ENCODE results near the gene LRP5. TPM values are rescaled to one million over a fixed set of nuclear protein-coding genes. Genes with fewer than 3 reads are reported as not detected.

Gene LRP5
- total and polyA plus RNA-seq, 9 of the 15 experiments (the other 6 are each of a cell fraction or from before 2014, with no cell fraction given): 0.48 to 44.2 (median 13.5) TPM

GRCh38 chr11:68282141-68282860 is 30.1 kb upstream of the LRP5 start (continued):
- TF ChIP-seq, protein P1, sequence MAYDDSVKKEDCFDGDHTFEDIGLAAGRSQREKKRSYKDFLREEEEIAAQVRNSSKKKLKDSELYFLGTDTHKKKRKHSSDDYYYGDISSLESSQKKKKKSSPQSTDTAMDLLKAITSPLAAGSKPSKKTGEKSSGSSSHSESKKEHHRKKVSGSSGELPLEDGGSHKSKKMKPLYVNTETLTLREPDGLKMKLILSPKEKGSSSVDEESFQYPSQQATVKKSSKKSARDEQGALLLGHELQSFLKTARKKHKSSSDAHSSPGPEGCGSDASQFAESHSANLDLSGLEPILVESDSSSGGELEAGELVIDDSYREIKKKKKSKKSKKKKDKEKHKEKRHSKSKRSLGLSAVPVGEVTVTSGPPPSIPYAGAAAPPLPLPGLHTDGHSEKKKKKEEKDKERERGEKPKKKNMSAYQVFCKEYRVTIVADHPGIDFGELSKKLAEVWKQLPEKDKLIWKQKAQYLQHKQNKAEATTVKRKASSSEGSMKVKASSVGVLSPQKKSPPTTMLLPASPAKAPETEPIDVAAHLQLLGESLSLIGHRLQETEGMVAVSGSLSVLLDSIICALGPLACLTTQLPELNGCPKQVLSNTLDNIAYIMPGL (CRISPR knock-in tag; IDR thresholded peaks at IDR 0.05): no peak
- 0 out of 2 replicates have a peak, but pooled peaks have one; percentile 50 for TF ChIP-seq BACH1 (tag; IDR thresholded peaks at IDR 0.05)
- no peak for TF ChIP-seq ZBTB1 (CRISPR knock-in tag; IDR thresholded peaks at IDR 0.05; ENCODE audit: borderline replicate concordance, low read depth)
- TF ChIP-seq MCM2 (IDR thresholded peaks at IDR 0.05; ENCODE audit: low read depth): no peak
- no peak for TF ChIP-seq ZNF707 (CRISPR knock-in tag; conservative IDR thresholded peaks at IDR 0.05)
- no peak for TF ChIP-seq SRF (CRISPR knock-in tag; IDR thresholded peaks at IDR 0.05)
- no peak for TF ChIP-seq ATF2 (CRISPR knock-in tag; IDR thresholded peaks at IDR 0.05)
- no peak for TF ChIP-seq ZNF780A (CRISPR knock-in tag; IDR thresholded peaks at IDR 0.05)
- TF ChIP-seq ILF3 (IDR thresholded peaks at IDR 0.05; ENCODE audit: borderline replicate concordance): no peak
- TF ChIP-seq, protein P2, sequence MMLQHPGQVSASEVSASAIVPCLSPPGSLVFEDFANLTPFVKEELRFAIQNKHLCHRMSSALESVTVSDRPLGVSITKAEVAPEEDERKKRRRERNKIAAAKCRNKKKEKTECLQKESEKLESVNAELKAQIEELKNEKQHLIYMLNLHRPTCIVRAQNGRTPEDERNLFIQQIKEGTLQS (IDR thresholded peaks at IDR 0.05): peak; percentile 29; the same call in 1 of the 2 replicates
- TF ChIP-seq, protein P2 (CRISPR knock-in tag; conservative IDR thresholded peaks at IDR 0.05): no peak
- no peak for TF ChIP-seq ELF4 (CRISPR knock-in tag; IDR thresholded peaks at IDR 0.05)
- no peak for TF ChIP-seq ZNF740 (CRISPR knock-in tag; IDR thresholded peaks at IDR 0.05)
- no peak for TF ChIP-seq ZNF740 (tag; IDR thresholded peaks at IDR 0.05)
- TF ChIP-seq ZNF197 (CRISPR knock-in tag; IDR thresholded peaks at IDR 0.05; ENCODE audit: low read depth): no peak
- no peak for TF ChIP-seq HMGN3 (IDR thresholded peaks at IDR 0.05; ENCODE audit: borderline replicate concordance, extremely low read depth, insufficient read length, low read depth, low read length)
- TF ChIP-seq ILK (tag; IDR thresholded peaks at IDR 0.05; ENCODE audit: borderline replicate concordance, low read depth): no peak
- no peak; a peak in 1 of 3 replicates for TF ChIP-seq CBX3 (IDR thresholded peaks at IDR 0.05; ENCODE audit: borderline replicate concordance in 1 of 2, low read length in 2 of 2)
- TF ChIP-seq SOX6 (IDR thresholded peaks at IDR 0.05): peak; percentile 70
- TF ChIP-seq, protein P3, sequence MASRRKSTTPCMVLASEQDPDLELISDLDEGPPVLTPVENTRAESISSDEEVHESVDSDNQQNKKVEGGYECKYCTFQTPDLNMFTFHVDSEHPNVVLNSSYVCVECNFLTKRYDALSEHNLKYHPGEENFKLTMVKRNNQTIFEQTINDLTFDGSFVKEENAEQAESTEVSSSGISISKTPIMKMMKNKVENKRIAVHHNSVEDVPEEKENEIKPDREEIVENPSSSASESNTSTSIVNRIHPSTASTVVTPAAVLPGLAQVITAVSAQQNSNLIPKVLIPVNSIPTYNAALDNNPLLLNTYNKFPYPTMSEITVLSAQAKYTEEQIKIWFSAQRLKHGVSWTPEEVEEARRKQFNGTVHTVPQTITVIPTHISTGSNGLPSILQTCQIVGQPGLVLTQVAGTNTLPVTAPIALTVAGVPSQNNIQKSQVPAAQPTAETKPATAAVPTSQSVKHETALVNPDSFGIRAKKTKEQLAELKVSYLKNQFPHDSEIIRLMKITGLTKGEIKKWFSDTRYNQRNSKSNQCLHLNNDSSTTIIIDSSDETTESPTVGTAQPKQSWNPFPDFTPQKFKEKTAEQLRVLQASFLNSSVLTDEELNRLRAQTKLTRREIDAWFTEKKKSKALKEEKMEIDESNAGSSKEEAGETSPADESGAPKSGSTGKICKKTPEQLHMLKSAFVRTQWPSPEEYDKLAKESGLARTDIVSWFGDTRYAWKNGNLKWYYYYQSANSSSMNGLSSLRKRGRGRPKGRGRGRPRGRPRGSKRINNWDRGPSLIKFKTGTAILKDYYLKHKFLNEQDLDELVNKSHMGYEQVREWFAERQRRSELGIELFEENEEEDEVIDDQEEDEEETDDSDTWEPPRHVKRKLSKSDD (conservative IDR thresholded peaks at IDR 0.05; ENCODE audit: low read length): no peak

Data from K562 (cell line).